DOHH2 (cell line): Measurements from ENCODE around the gene DNPH1.

Experiments used
- H3F3A ChIP-seq: fragments of 200-600 bp; sonication (generic), shearing (Covaris generic); 2 replicates; pipeline ENCODE4 v1.6.0; 2016; ENCODE audit warnings: antibody characterized with exemption, mild to moderate bottlenecking; ENCODE audit not compliant: control insufficient read depth, insufficient read depth
- H3K27ac ChIP-seq: fragments of 200-600 bp; sonication (generic); 2 replicates; pipeline ENCODE4 v1.5.1; 2014; ENCODE audit warnings: low read depth, mild to moderate bottlenecking, low read length, moderate library complexity
- H3K27me3 ChIP-seq: fragments of 200-600 bp; sonication (generic); 2 replicates; pipeline ENCODE4 v1.6.1; 2014; ENCODE audit warnings: mild to moderate bottlenecking, low read length, mixed read lengths; ENCODE audit not compliant: control insufficient read depth
- H3K36me3 ChIP-seq: fragments of 200-600 bp; sonication (generic); 2 replicates; pipeline ENCODE4 v1.6.1; 2014; ENCODE audit warnings: mild to moderate bottlenecking, low read length, moderate library complexity, mixed read lengths; ENCODE audit not compliant: control insufficient read depth
- H3K4me1 ChIP-seq: fragments of 200-600 bp; sonication (generic); 2 replicates; pipeline ENCODE4 v1.6.1; 2014; ENCODE audit warnings: mild to moderate bottlenecking, low read length, mixed read lengths; ENCODE audit not compliant: control insufficient read depth
- H3K4me2 ChIP-seq: fragments of 200-600 bp; sonication (generic); 2 replicates; pipeline ENCODE4 v1.6.0; 2014; ENCODE audit warnings: mild to moderate bottlenecking, low read length, moderate library complexity
- H3K4me3 ChIP-seq: fragments of 200-600 bp; sonication (generic); 2 replicates; pipeline ENCODE4 v1.5.1; 2014; ENCODE audit warnings: mild to moderate bottlenecking, low read length, mixed read lengths
- H3K79me2 ChIP-seq: fragments of 200-600 bp; sonication (generic); 2 replicates; pipeline ENCODE4 v1.6.1; 2014; ENCODE audit warnings: mild to moderate bottlenecking, low read length, mixed read lengths; ENCODE audit not compliant: control insufficient read depth
- H3K9me2 ChIP-seq: fragments of 200-600 bp; sonication (generic); replicated peaks from 2 replicates; pipeline ENCODE4 v1.6.1; 2014; ENCODE audit warnings: mild to moderate bottlenecking, low read length, mixed read lengths; ENCODE audit not compliant: control insufficient read depth
- H3K9me3 ChIP-seq: fragments of 200-600 bp; sonication (generic); 2 replicates; pipeline ENCODE4 v1.6.1; 2014; ENCODE audit warnings: antibody characterized with exemption, low read length, mixed read lengths; ENCODE audit not compliant: control insufficient read depth, insufficient read depth
- H4K20me1 ChIP-seq: fragments of 200-600 bp; sonication (generic); 2 replicates; pipeline ENCODE4 v1.6.0; 2014; ENCODE audit warnings: low read depth, mild to moderate bottlenecking, antibody characterized with exemption, low read length, moderate library complexity; ENCODE audit not compliant: control insufficient read depth, insufficient read depth
- CTCF ChIP-seq: fragments of 200-600 bp; sonication (generic); IDR thresholded peaks from one replicate; pipeline ENCODE4 v1.5.1; 2014; ENCODE audit warnings: antibody characterized with exemption, mild to moderate bottlenecking, low read depth, low read length; ENCODE audit not compliant: poor library complexity, severe bottlenecking
- EZH2phosphoT487 ChIP-seq: fragments of 200-600 bp; sonication (generic); IDR thresholded peaks from 2 replicates; pipeline ENCODE4 v1.6.1; 2017; ENCODE audit warnings: borderline replicate concordance, mild to moderate bottlenecking, antibody characterized with exemption, low read length, moderate library complexity, mixed read lengths

The DNPH1 gene

DNA sequence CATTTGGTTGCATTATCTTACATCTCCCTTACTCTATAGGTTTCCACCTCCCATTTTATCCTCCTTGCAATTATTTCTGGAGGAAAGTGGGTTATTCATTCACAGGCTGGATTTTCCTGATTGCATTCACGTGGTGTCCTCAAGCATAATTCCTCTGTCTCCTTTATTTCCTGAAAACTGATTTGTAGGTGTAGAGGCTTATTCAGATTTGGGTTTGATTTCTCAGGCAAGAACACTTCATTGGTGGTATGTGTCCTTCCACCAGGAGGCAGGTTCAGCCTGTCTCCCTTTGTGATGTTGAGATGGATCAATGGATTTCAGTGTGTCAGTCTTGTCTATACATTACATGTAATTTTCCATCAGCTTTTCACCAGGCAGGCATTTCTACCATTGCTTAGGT is 17.3 kb downstream of the DNPH1 start:
- no peak overlapping the region for H3K27ac ChIP-seq
- no peaks in the 10 kb centered on the region for H4K20me1 ChIP-seq
- H3K4me3 ChIP-seq, result no peak overlapping the region
- no peaks in the 10 kb centered on the region for H3K27me3 ChIP-seq
- TF ChIP-seq EZH2phosphoT487 (no peak), CTCF (no peak)
- 0 out of 2 replicates have a peak, but pooled peaks cover 3% of the 10 kb centered on the region for H3F3A ChIP-seq
- no peaks in the 10 kb centered on the region for H3K79me2 ChIP-seq
- peaks cover 14% of the 10 kb centered on the region; the same call in 1 of the 2 replicates for H3K36me3 ChIP-seq
- H3K9me2 ChIP-seq, result no peaks in the 10 kb centered on the region
- H3K4me2 ChIP-seq, result no peak overlapping the region
- H3K9me3 ChIP-seq, result no peaks in the 10 kb centered on the region
- no peaks in the 10 kb centered on the region for H3K4me1 ChIP-seq

DNA sequence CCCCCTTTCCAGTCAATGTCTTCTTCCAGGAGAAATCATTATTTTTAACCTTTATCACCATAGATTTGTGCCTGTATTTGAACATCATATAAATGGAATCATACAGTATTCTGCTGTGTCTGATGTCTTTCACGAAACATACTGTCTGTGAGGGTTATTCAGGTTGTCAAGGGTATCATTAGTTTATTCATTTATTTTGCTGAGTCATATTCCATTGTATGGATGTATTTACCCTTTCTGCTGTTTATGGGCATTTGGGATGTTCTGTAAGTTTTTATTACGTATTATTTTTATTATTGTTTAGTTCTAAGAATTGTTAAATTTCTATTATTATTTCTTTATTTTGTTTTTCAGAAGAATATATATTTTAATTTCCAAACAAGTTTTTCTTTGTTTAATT is 22.0 kb downstream of the DNPH1 start:
- H3K79me2 ChIP-seq, result no peaks in the 10 kb centered on the region
- no peaks in the 10 kb centered on the region for H3K9me2 ChIP-seq
- H3K27ac ChIP-seq, result no peak overlapping the region
- H3K4me2 ChIP-seq, result no peak overlapping the region
- no peak for TF ChIP-seq CTCF
- no peak for TF ChIP-seq EZH2phosphoT487
- peaks cover 3% of the 10 kb centered on the region; the same call in 1 of the 2 replicates for H3K36me3 ChIP-seq
- H3K4me1 ChIP-seq, result no peaks in the 10 kb centered on the region
- no peaks in the 10 kb centered on the region; the same call in 1 of the 2 replicates for H4K20me1 ChIP-seq
- no peaks in the 10 kb centered on the region for H3F3A ChIP-seq
- H3K4me3 ChIP-seq, result no peak overlapping the region
- H3K9me3 ChIP-seq, result no peaks in the 10 kb centered on the region
- H3K27me3 ChIP-seq, result no peaks in the 10 kb centered on the region

DNA sequence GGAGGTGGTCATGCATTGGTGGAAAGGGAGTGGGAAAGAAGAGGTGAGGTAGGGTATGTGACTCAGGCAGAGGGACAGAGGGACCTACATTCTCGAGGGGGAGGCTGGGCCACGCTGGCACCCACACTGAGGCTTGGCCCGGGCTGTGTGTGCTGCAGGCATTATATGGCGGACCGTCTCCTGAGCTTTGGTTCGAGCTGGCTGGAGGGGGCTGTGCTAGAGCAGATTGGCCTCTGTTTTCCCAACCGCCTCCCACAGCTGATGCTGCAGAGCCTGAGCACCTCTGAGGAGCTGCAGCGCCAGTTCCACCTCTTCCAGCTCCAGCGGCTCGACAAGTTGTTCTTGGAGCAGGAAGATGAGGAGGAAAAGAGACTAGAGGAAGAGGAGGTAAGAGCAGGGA is 23.4 kb downstream of the DNPH1 start:
- no peak overlapping the region for H3K4me2 ChIP-seq
- H3K27me3 ChIP-seq, result no peaks in the 10 kb centered on the region
- H3K9me3 ChIP-seq, result no peaks in the 10 kb centered on the region
- H3K36me3 ChIP-seq, result peaks cover 6% of the 10 kb centered on the region
- H3K27ac ChIP-seq, result no peak overlapping the region
- H3F3A ChIP-seq, result no peaks in the 10 kb centered on the region
- no peaks in the 10 kb centered on the region; the same call in 1 of the 2 replicates for H4K20me1 ChIP-seq
- no peaks in the 10 kb centered on the region for H3K9me2 ChIP-seq
- no peaks in the 10 kb centered on the region for H3K4me1 ChIP-seq
- no peak for TF ChIP-seq CTCF
- no peak for TF ChIP-seq EZH2phosphoT487
- no peak overlapping the region for H3K4me3 ChIP-seq
- no peaks in the 10 kb centered on the region for H3K79me2 ChIP-seq
